NB4 (cell line): ENCODE data around the gene PRAMEF11.
"Not testable (repeated sequence)": the region's sequence is repeated elsewhere in the genome, so short reads cannot be mapped to it uniquely, and the experiment has no call there.

Experiments
- DNase-seq: peaks from one replicate; pipeline ENCODE4 v3.0.0; 2010; ENCODE audit warnings: low read depth
- H3K4me3 ChIP-seq: one replicate; pipeline ENCODE4 v1.5.1; 2011; ENCODE audit warnings: mild to moderate bottlenecking, low read depth, low read length, moderate library complexity
- CTCF ChIP-seq: IDR thresholded peaks from one replicate; pipeline ENCODE4 v1.5.1; 2012; ENCODE audit warnings: low read depth, low read length
- MAX ChIP-seq: IDR thresholded peaks from 2 replicates; pipeline ENCODE4 v1.6.1; 2011; ENCODE audit warnings: low read depth, low read length
- MYC ChIP-seq: IDR thresholded peaks from 2 replicates; pipeline ENCODE4 v1.6.1; 2011; ENCODE audit warnings: low read depth, low read length
- POLR2A ChIP-seq: IDR thresholded peaks from 2 replicates; pipeline ENCODE4 v1.6.1; 2011; ENCODE audit warnings: mild to moderate bottlenecking; ENCODE audit not compliant: insufficient read length; ENCODE audit errors: extremely low read depth

The PRAMEF11 gene

GRCh38 chr1:12809933-12810332 lies 21.3 kb downstream of the PRAMEF11 start:
- no peak for DNase-seq
- TF ChIP-seq MYC: no peak
- TF ChIP-seq POLR2A: no peak
- no peak for TF ChIP-seq CTCF
- TF ChIP-seq MAX: no peak

GRCh38 chr1:12799730-12800129 lies 31.5 kb downstream of the PRAMEF11 start:
- no peak for DNase-seq
- no peak for TF ChIP-seq POLR2A
- TF ChIP-seq MAX: no peak
- no peak for TF ChIP-seq MYC
- no peak for TF ChIP-seq CTCF
- H3K4me3 ChIP-seq: no peak overlapping the region

More at GRCh38 chr1:12809933-12810332, 21.3 kb downstream of the PRAMEF11 start:
- no peak overlapping the region for H3K4me3 ChIP-seq

- TF ChIP-seq MAX: no peak
- TF ChIP-seq CTCF: no peak
- no peak for TF ChIP-seq POLR2A
- no peak for TF ChIP-seq MYC
- no peak overlapping the region for H3K4me3 ChIP-seq
- no peak for DNase-seq
Measured at GRCh38 chr1:12798911-12799310, 32.3 kb downstream of the PRAMEF11 start.

- DNase-seq, H3K4me3 ChIP-seq: not testable (repeated sequence)
Measured at GRCh38 chr1:12791097-12791496, 40.1 kb downstream of the PRAMEF11 start, which contains the start of gene PRAMEF1. TSS of gene PRAMEF1 (plus strand) at chr1:12791397. CDS start at chr1:12793228, 1,831 bp downstream.

- peak; percentile 4 for DNase-seq
- not testable (repeated sequence) for H3K4me3 ChIP-seq
Measured at GRCh38 chr1:12784729-12785128, 46.5 kb downstream of the PRAMEF11 start.

GRCh38 chr1:12783783-12784182 lies 47.4 kb downstream of the PRAMEF11 start:
- not testable (repeated sequence) for H3K4me3 ChIP-seq
- DNase-seq: peak; percentile 51

GRCh38 chr1:12781488-12781887 lies 49.7 kb downstream of the PRAMEF11 start:
- DNase-seq, H3K4me3 ChIP-seq: not testable (repeated sequence)

- no peak for DNase-seq
- no peak for TF ChIP-seq CTCF
- TF ChIP-seq MYC: no peak
- TF ChIP-seq MAX: no peak
- TF ChIP-seq POLR2A: no peak
- no peak overlapping the region for H3K4me3 ChIP-seq
Measured at GRCh38 chr1:12778907-12779306, 52.3 kb downstream of the PRAMEF11 start.
